Kidney (tissue), 14 donors: ENCODE measurements around the gene CHD2. TPM values are rescaled to one million over a fixed set of nuclear protein-coding genes. Genes with fewer than 3 reads are reported as not detected.

Source experiments
- DNase-seq, 5 donors: peaks; one replicate each; pipeline ENCODE4 v3.0.0-alpha.2; 2013 to 2020
- FAIRE-seq: peaks from 2 replicates; lab custom pipeline; 2012; peaks lifted over from hg19 to GRCh38; lab: Jason Lieb, UNC
- H3K27ac ChIP-seq, 2 donors: one replicate each; pipeline ENCODE4 v1.7.0; 2013; ENCODE audit warnings: low read depth in 2 of 2, low read length in 2 of 2, inconsistent platforms in 1 of 2
- H3K27me3 ChIP-seq: one replicate; pipeline ENCODE4 v1.7.1; 2013; ENCODE audit warnings: low read length, inconsistent platforms; ENCODE audit not compliant: control insufficient read depth, insufficient read depth
- H3K36me3 ChIP-seq, 3 donors: one replicate each; pipeline versions ENCODE4 v1.7.0 to v1.7.1; 2013; ENCODE audit warnings: low read length in 3 of 3, control low read depth in 1 of 3, inconsistent platforms in 1 of 3; ENCODE audit not compliant: insufficient read depth in 3 of 3, control insufficient read depth in 2 of 3
- H3K4me1 ChIP-seq, 3 donors: one replicate each; pipeline versions ENCODE4 v1.7.0 to v1.7.1; 2013; ENCODE audit warnings: low read length in 3 of 3, inconsistent platforms in 1 of 3, low read depth in 1 of 3; ENCODE audit not compliant: control insufficient read depth in 2 of 3, insufficient read depth in 2 of 3
- H3K4me3 ChIP-seq, 3 donors: one replicate each; pipeline versions ENCODE4 v1.7.0 to v1.8.1; 2013; ENCODE audit warnings: low read length in 3 of 3, control low read depth in 1 of 3, inconsistent platforms in 1 of 3
- H3K9ac ChIP-seq, 3 donors: one replicate each; pipeline versions ENCODE4 v1.7.0 to v1.7.1; 2013; ENCODE audit warnings: low read length in 3 of 3, control low read depth in 1 of 3, inconsistent platforms in 1 of 3
- H3K9me3 ChIP-seq, 3 donors: one replicate each; pipeline versions ENCODE4 v1.7.0 to v1.7.1; 2013; ENCODE audit warnings: low read length in 3 of 3, control low read depth in 1 of 3, inconsistent platforms in 1 of 3; ENCODE audit not compliant: control insufficient read depth in 2 of 3, insufficient read depth in 1 of 3
- CTCF ChIP-seq: IDR thresholded peaks from 3 replicates; pipeline ENCODE4 v1.5.1; 2012; ENCODE audit warnings: mild to moderate bottlenecking, moderate library complexity, borderline replicate concordance; ENCODE audit not compliant: insufficient read depth; ENCODE audit errors: extremely low read depth
- intact Hi-C: fragments of 100-400 bp; cut with DNase I; formaldehyde crosslinking; loops from one replicate; pipeline ENCODE4 v1.11.1; 2022
- polyA plus RNA-seq: library from polyadenylated mRNA; stranded (reverse); fragments of 350-450 nt; fragmentation: Illumina TruSeq; extraction: RNeasy Lipid Tissue Mini Kit (QIAGEN cat#74804); gene quantifications from one replicate; pipeline ENCODE4 v1.2.3, GENCODE V29; 2014; ENCODE audit warnings: low read depth, low replicate concordance; ENCODE audit not compliant: insufficient read depth
- total RNA-seq: library from RNA; stranded (reverse); fragmentation: NEBNext Ultra II Directional; extraction: Animal tissue kit (Norgen Biotek cat#: 25700); gene quantifications from one replicate; pipeline ENCODE4 v1.2.1, GENCODE V29; 2021
- donor health status: control.
- donor health status: control.
- donor health status: control.
- donor health status: control.
- donor health status: control.
- donor health status: DM: yes; HTN: yes; CAD: no.
- donor health status: Normal renal cell carcinoma (clear cell type).

The CHD2 gene
- total and polyA plus RNA-seq, 2 donors from 2014 or later, result 22.5 to 137 TPM

GRCh38 chr15:92886042-92886537 lies 14.0 kb upstream of the CHD2 start:
- peaks cover 6 to 8% (median 7%) of the 10 kb centered on the region in 3 donors for H3K4me1 ChIP-seq
- TF ChIP-seq CTCF, result no peak
- H3K27ac ChIP-seq, result peak overlapping the region in 1 of 2 donors; percentile 99
- peak overlapping the region; percentile 78 to 100 (median 83) for H3K4me3 ChIP-seq
- FAIRE-seq (no peak), DNase-seq (peak in 1 of 5 donors; percentile 72)
- intact Hi-C loops, result no loop called here
- H3K36me3 ChIP-seq, result peaks cover 6 to 13% (median 7%) of the 10 kb centered on the region in 3 donors
- peak overlapping the region in 2 of 3 donors; percentile 61 to 100 for H3K9ac ChIP-seq
- H3K9me3 ChIP-seq, result no peaks in the 10 kb centered on the region
- no peaks in the 10 kb centered on the region for H3K27me3 ChIP-seq

- peak overlapping the region in 1 of 2 donors; percentile 99 for H3K27ac ChIP-seq
- H3K9ac ChIP-seq, result peak overlapping the region; percentile 61 to 100 (median 61)
- no peak for DNase-seq
- no peak for FAIRE-seq
- H3K4me3 ChIP-seq, result peak overlapping the region; percentile 13 to 83 (median 78)
- intact Hi-C loops, result no loop called here
- peaks cover 6 to 13% (median 12%) of the 10 kb centered on the region in 3 donors for H3K36me3 ChIP-seq
- H3K9me3 ChIP-seq, result no peaks in the 10 kb centered on the region
- H3K4me1 ChIP-seq, result peaks cover 6 to 7% (median 7%) of the 10 kb centered on the region in 3 donors
- H3K27me3 ChIP-seq, result no peaks in the 10 kb centered on the region
- TF ChIP-seq CTCF, result no peak
Measured at GRCh38 chr15:92886815-92887214, 13.3 kb upstream of the CHD2 start.

GRCh38 chr15:92887869-92888268 lies 12.3 kb upstream of the CHD2 start:
- no peaks in the 10 kb centered on the region for H3K9me3 ChIP-seq
- DNase-seq, result no peak
- TF ChIP-seq CTCF, result no peak
- intact Hi-C loops, result no loop called here
- H3K4me3 ChIP-seq, result peak overlapping the region in 2 of 3 donors; percentile 23 to 40
- H3K27me3 ChIP-seq, result no peaks in the 10 kb centered on the region
- peak overlapping the region; percentile 31 to 68 (median 63) for H3K9ac ChIP-seq
- FAIRE-seq, result no peak
- peaks cover 12 to 18% (median 15%) of the 10 kb centered on the region in 3 donors for H3K36me3 ChIP-seq
- H3K27ac ChIP-seq, result no peak overlapping the region
- H3K4me1 ChIP-seq, result peaks cover 6 to 7% (median 7%) of the 10 kb centered on the region in 3 donors
